Peyer's patch (tissue), 4 donors: Measurements from ENCODE around the gene SDHC.
"Not testable (repeated sequence)": the region's sequence is repeated elsewhere in the genome, so short reads cannot be mapped to it uniquely, and the experiment has no call there.

Experiments
- POLR2A ChIP-seq, 2 donors: fragments of 450-650 bp; IDR thresholded peaks; one replicate each; pipeline ENCODE4 v1.5.1; 2017; ENCODE audit warnings: antibody characterized with exemption in 2 of 2, mild to moderate bottlenecking in 2 of 2, moderate library complexity in 2 of 2
- TF ChIP-seq, protein P1 (sequence below), 6 experiments: fragments of 450-650 bp in 4 of 6; fragments of 200-600 bp in 2 of 6; sonication (generic) in 1 of 6; IDR thresholded peaks; one replicate each; pipeline ENCODE4 v1.5.1; 2017 to 2019; ENCODE audit warnings: antibody characterized with exemption in 6 of 6, mild to moderate bottlenecking in 3 of 6, moderate library complexity in 1 of 6

DNA sequence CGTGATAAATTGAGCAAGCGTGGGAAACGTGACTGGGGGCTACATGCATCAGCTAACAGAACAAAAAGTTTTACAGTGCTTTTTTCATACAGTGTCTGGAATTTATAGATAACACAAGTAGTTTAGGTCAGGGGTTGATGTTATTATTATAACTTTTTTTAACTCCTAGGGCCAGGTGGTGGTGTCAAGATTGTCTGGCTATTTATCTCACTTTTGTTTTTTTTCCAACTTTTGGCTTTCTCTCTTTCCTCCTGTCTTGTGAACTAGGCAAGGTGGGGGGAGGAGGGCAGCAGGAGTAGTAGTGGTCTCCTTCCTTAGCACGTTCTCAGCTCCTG is 96.4 kb downstream of the SDHC start:
- TF ChIP-seq POLR2A (IDR thresholded peaks at IDR 0.05): not testable (repeated sequence)
- TF ChIP-seq, protein P1, sequence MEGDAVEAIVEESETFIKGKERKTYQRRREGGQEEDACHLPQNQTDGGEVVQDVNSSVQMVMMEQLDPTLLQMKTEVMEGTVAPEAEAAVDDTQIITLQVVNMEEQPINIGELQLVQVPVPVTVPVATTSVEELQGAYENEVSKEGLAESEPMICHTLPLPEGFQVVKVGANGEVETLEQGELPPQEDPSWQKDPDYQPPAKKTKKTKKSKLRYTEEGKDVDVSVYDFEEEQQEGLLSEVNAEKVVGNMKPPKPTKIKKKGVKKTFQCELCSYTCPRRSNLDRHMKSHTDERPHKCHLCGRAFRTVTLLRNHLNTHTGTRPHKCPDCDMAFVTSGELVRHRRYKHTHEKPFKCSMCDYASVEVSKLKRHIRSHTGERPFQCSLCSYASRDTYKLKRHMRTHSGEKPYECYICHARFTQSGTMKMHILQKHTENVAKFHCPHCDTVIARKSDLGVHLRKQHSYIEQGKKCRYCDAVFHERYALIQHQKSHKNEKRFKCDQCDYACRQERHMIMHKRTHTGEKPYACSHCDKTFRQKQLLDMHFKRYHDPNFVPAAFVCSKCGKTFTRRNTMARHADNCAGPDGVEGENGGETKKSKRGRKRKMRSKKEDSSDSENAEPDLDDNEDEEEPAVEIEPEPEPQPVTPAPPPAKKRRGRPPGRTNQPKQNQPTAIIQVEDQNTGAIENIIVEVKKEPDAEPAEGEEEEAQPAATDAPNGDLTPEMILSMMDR (IDR thresholded peaks at IDR 0.05): not testable (repeated sequence)
